ENCODE data around the gene TRAPPC10. TPM values are rescaled to one million over a fixed set of nuclear protein-coding genes. Genes with fewer than 3 reads are reported as not detected.

Gene TRAPPC10
- total RNA-seq (ENCODE audit: insufficient read depth, low replicate concordance) = 18.5 TPM

DNA sequence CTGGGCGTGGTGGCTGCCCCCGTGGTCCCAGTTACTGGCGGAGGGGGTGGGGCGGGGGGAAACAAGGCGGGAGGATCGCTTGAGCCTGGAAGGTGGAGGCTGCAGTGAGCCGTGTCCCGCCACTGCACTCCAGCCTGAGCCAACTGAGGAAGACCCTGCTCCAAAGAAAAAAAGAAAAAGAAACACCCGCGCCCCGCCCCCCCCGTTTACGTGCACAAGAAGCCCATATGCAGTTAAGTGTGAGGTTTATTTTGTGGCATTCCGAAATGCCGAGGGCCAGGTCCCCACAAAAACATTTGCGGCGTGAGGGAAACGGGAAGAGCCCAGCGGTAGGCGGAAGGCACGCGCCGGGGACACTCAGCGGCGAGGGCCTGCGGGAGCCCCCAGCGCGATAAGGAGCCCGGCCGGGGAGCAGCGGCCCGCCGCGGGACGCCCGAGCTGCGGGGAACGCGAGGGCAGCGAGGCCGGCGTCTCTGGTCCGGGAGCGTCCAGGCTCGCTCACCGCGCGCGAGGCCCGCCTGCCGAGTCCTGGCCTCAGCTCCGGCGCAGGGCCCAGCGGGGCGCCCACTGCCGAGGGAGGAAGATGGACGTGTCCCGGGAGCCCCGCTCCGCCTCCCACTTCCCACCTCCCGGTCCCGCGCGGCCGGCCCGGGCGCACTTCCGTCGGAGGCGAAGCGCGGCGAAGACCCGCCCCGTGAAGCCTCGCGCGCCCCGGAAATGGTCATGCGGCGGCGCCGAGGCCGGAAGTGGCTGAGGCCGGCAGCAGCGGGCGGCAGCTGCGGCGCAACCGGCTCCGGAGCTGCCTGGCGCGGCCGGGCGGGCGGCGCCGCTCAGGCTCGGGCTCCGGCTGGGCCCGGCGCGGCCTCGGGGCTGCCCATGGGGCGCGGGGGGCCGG lies at the start of gene TRAPPC10:
TRAPPC10 (plus strand) TSS at position 731 of the 895 bp plus-strand sequence. CDS start 185 bp downstream, outside the sequence.
- peak; percentile 85 for DNase-seq (ENCODE audit: low spot score)

DNA sequence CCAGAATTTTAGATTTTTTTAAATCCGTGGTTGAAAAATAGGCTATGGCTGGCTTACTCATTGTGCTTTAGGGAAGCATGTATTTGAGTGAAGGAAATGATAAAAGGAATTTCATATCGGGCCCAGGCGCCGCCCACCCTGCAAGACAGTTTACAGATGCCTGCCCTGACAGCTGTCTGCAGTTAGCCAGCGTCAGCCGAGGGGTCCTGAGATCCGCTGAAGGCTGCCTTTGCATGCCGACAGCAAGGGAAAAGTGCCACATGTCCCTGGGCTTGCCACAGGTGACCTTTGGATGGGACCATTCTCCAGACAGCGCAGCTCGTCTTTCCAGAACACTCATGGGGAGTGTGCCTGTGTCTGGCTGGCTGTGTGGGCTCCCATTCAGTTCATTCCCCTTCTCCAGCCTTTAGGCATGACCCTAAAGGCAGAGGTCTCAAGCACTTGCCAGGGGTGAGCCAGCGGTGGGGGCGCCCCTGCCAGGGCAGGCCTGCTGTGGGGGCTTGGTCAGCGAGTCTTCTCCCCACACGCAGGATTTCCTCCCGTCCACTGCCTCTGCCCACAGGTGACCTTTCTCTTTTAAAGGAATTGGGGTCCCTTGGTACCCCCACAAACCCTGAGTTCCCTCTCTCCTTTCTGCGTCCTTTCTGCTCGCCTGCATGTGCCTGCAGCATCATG lies 46.1 kb upstream of the TRAPPC10 start:
- peak; percentile 42 for DNase-seq (ENCODE audit: low spot score)

DNA sequence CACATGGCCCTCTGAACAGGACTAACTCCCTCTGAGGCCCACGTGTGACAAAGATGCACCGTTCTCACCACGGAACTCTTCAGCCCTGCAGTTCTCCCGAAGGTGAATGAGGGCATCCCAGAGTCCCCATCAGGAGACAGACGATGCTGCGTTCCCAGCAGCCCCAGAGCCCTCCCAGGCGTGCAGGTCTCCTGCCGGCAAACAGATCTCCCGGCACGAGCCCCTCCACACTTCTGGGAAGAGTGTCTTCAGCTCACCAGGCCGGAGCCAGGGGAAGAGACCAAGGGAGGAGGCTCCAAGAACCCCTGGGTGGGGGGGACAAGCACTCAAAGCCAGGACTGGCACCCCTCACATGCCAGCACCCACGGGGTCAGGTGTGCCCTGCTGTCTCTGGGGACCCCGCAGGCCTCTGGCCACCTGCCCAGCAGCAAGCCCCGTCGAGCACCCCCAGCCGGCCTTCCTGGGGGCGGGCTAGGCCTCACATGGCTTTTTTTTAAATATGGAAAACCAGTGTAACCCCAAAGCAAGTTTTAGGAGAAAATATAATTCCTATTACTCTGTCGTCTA lies 45.1 kb upstream of the TRAPPC10 start:
- DNase-seq (ENCODE audit: low spot score) = no peak

DNA sequence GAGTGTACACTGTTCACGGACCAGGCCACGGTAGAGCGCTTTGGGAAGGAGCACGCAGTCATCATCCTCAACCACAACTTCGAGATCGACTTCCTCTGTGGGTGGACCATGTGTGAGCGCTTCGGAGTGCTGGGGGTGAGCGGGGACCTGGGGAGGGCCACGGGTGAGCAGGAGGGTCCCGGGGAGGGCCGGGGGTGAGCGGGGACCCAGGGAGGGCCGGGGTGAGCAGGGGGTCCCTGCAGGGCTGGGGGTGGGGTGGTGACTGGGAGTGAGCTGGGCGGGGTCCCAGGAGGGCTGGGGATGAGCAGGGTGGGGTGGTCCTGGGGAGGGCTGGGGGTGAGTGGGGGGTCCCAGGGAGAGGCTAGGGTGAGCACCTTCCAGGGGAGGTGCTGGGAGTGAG lies 44.1 kb upstream of the TRAPPC10 start:
- no peak for DNase-seq (ENCODE audit: low spot score)

DNA sequence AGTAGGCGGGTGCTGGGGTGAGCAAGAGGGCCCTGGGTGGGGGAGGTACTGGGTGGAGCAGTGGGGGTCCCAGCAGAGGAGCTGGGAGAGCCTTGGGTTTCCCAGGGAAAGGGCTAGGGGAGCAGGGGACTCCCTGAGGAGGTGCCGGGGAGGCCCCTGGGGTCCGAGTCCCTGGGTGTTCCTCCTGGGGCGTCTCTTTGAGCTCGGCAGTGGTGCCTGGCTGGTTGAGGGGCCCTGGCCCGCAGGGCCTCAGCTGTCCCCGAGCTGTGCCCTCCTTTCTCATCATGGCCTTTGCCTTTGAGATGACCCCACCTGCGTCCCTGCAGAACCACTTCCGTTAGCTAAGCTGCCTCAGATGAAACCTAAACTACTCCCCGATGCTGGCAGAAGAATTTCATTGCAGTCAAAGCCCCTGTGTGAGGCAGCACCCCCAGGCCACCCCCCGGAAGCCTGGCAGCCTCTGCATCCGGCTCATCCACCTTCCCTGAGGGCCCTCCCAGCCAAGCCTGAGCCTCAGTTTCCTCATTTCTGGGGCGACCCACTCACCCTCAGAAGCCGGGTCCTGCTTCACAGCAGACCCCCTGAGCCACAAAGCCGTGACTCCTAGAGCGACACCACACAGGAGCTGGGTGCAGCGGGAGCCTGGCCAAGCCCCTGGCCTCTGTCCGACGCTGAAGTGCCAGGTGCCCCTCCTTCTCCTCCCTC lies 43.5 kb upstream of the TRAPPC10 start:
- DNase-seq (ENCODE audit: low spot score) = no peak

- DNase-seq (ENCODE audit: low spot score) = no peak
Measured at GRCh38 chr21:43969115-43969444, 43.0 kb upstream of the TRAPPC10 start.

DNA sequence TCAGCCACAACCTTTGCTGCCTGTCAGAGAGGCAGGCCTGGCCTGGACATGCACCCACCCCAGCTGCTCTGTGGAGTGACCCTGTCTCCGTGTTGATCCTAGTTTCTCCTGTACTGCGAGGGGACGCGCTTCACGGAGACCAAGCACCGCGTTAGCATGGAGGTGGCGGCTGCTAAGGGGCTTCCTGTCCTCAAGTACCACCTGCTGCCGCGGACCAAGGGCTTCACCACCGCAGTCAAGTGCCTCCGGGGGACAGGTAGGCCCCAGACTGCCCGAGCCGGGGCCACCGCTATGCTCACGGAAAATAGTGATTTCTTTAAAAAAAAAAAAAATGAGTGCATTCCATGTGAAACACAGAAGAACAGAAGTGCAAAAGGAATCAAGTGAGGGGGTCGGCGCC lies 41.6 kb upstream of the TRAPPC10 start:
- no peak for DNase-seq (ENCODE audit: low spot score)

GRCh38 chr21:43971201-43971991 lies 40.7 kb upstream of the TRAPPC10 start:
- no peak for DNase-seq (ENCODE audit: low spot score)

DNA sequence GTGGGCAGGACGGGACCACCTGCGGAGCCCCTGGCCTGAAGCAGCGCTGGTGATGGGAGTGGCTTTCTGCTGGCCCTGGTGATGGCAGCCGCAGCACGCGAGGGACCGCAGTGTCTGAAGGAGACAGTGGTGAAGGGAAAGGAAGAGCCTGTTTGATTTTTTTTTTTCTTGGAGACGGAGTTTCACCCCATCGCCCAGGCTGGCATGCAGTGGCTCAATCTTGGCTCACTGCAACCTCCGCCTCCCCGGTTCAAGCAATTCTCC lies 40.2 kb upstream of the TRAPPC10 start:
- DNase-seq (ENCODE audit: low spot score) = no peak

DNA sequence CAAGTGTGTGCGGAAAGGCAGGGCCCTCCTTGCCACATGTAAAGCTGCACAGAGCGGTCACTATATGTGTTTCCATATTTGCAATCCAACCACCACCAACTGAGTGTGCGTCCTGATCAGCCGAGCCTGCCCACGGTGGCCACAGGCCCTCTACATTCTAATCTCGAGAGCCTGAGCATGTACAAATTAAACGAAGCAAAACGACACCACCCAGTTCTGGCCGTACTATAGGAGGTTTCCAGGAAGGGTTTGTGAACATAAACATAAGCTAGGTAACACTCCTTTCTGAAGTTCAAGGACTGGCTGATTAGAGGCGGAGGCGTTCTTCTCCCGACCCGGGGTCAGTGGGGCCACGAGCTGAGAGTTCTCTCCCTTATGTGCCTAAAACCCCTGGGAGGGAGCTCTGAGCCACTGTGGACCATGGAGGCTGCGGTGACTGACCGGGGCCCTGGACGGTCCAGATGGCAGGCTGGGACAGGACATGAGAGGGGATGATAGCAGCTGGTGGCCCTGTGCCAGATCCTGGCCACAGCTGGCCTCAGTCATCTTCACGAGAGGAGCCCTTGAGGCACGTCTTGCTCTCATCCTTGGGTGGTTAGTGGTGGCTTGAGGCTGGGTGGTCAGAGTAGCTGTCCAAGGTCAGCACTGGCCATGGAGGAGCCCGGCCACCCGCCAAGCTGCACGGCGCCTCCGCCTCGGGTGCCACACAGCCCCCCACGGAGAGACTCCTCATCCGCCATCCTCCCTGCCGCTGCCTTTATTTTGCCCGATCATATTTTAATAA lies 39.1 kb upstream of the TRAPPC10 start:
- DNase-seq (ENCODE audit: low spot score) = no peak

DNA sequence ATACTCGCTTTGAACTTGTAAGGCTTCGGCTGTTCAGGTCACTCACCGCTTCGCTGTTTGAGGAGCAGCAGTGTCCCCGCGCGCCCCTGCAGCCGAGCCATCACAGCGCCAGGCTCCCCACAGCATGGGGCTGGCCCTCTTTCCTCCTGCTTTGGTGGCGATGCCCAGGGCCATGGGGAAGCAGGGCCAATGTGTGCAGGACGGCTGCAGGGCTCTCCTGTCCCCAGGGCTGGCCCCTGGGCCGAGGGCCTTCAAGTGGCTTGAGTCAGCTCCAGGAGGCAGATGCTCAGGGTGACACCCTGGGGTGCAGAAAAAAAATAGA lies 38.5 kb upstream of the TRAPPC10 start:
- no peak for DNase-seq (ENCODE audit: low spot score)

DNA sequence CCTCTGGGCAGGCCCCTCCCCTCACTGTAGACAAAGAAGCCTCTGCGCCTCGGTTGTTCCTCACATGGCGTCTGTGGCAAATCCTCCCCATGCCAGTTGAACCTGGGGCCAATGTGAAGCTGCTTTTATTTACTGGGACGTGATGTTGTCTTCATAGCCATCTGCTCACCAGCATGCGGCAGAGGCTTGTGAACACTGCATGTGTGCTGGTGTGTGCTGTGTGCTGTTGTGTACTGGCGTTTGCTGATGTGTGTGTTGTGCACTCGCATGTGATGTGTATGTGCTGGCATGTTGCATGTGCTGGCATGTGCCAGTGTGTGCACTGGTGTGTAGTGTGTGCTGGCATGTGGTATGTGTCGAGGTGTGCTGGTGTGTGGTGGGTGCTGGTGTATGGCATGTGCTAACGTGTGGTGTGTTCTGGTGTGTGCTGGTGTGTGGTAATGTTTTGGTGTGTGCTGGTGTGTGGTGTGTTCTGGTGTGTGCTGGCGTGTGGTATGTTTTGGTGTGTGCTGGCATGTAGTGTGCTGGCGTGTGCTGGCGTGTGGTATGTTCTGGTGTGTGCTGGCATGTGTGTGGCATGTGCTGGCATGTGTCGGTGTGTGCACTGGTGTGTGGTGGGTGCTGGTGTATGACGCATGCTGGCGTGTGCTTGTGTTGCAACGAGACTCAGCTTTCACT lies 37.2 kb upstream of the TRAPPC10 start:
- DNase-seq (ENCODE audit: low spot score) = no peak

- peak; percentile 65 for DNase-seq (ENCODE audit: low spot score)
Measured at GRCh38 chr21:43975469-43976098, 36.5 kb upstream of the TRAPPC10 start.

GRCh38 chr21:43976661-43977060 lies 35.4 kb upstream of the TRAPPC10 start:
- no peak for DNase-seq (ENCODE audit: low spot score)

GRCh38 chr21:43978060-43978459 lies 34.0 kb upstream of the TRAPPC10 start:
- no peak for DNase-seq (ENCODE audit: low spot score)

DNA sequence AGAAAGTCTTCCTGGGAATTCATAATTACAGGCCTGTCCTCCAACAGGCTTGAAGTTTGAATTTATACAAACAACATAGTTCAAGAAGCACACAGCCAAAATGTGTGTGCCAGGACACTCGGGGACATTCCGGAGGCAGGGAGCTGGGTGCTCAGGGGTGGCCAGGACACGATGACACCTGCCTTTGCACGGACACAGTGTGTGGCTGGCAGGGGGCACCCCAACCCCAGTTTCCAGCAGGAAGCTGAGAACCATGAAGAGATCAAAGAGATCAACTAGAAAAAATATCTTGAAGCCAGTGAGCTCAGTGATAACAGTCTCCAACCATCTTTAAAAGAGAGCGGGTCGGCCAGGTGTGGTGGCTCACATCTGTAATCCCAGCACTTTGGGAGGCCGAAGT lies 32.5 kb upstream of the TRAPPC10 start:
- DNase-seq (ENCODE audit: low spot score) = no peak

DNA sequence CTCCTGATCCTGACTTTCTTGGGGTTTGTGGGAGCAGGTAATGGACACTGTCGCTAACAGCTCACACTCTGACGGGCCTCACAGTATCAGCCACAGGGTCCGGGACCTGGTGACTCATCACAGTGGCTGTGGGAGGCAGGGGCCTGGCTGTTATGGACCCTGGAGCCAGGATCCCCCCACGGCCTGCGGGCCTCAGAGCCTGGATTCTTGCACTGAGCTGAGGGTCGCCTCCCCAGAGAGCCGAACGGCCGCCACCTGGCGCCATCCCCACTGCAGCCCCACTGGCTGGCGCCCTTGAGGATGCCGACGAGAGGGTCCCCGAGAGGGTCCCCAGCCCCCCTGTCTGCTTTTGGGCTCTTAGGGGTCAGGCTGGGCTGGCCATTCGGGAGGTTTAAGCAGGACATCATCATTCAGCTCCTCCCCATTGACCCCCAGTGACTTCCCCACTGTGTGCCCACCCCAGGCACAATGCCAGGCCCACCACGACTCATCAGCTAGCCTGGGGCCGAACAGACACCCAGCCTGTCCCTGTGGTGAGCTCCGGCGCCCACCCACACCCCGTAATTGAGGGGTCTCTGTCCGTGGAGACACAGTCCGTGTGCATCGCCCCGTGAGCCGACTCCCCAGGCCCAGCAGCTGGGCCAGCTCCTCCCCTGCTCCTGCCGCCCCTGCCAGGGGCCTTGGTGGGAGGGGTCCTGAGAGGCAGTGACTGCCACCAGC lies 30.8 kb upstream of the TRAPPC10 start:
- DNase-seq (ENCODE audit: low spot score) = no peak

DNA sequence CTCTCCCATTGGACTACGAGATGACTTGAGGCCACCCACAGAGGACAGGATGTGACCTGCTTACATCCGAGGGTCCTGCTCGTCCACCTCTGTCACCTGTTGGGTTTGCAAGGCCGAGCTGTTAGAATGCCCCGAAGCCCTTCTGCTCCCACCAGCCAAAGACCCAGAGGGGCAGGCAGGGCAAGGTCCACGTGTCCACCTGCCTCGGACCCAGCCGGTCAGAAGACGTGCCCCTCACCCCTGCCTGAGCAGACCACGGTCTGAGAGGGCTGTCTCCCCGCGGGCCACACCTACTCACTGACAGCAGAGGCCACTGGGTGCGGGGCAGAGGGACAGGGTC lies 30.3 kb upstream of the TRAPPC10 start:
- DNase-seq (ENCODE audit: low spot score) = no peak

DNA sequence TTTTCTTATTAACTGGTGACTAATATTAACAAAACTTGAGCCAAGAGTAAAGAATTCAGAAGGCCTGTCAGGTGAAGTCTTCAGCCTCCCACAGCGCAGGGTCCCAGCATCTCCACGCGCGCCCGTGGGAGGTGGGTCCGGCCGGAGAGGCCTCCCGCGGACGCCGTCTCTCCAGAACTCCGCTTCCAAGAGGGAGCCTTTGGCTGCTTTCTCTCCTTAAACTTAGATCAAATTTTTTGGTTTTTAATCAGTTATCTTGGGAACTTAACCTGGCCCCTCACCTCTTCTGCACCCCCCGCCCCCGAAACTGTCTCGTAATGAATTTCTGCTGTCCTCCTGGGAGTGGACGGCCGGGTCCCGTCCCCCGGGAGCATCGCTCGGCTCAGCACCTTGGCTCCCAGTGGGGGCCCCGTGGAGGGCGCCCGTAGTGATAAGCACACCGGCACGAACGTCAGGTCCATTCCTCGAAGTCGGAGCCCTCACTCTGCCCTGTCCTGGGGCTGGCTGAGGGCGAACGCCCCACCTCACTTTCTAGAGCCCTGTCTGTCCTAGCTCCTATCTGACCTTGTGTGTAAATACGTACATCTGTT lies 29.5 kb upstream of the TRAPPC10 start:
- DNase-seq (ENCODE audit: low spot score) = no peak

Measured in umbilical cord (tissue), 2 donors.